B cell (primary cell): ENCODE results near the gene CFAP20. TPM values are rescaled to one million over a fixed set of nuclear protein-coding genes. Genes with fewer than 3 reads are reported as not detected.

Experiments
- ATAC-seq: fragments of 200-7000 bp; cut with Tn5 transposase; one replicate; pipeline ENCODE4 v1.10.0; 2021; ENCODE audit warnings: low read depth, mild to moderate bottlenecking, moderate number of reproducible peaks, moderate library complexity
- CTCF ChIA-PET: fragments of 350-600 bp; sonication (Branson Sonifier 250); formaldehyde crosslinking; loops from one replicate; lab custom pipeline; 2021; ENCODE audit warnings: antibody characterized with exemption, inconsistent platforms; lab: Charles Lee
- POLR2A ChIA-PET: fragments of 350-600 bp; sonication (Branson Sonifier 250); formaldehyde crosslinking; loops from one replicate; lab custom pipeline; 2021; ENCODE audit warnings: antibody characterized with exemption; lab: Charles Lee
- DNase-seq: peaks from one replicate; pipeline ENCODE4 v3.0.0; 2013
- H2AFZ ChIP-seq: 2 replicates; pipeline ENCODE4 v1.6.1; 2012; ENCODE audit warnings: mild to moderate bottlenecking, low read depth, low read length; ENCODE audit not compliant: insufficient read depth, poor library complexity, severe bottlenecking
- H3K27ac ChIP-seq, 2 donors: 1 replicate in 1 of 2; 2 replicates in 1 of 2; pipeline ENCODE4 v1.5.1; 2012 to 2013; ENCODE audit warnings: low read length in 2 of 2, mild to moderate bottlenecking in 2 of 2, moderate library complexity in 1 of 2
- H3K27me3 ChIP-seq, 4 experiments: fragments of 200-600 bp in 1 of 4; sonication (generic) in 1 of 4; replicated peaks in 1 of 4; 1 replicate in 2 of 4; 2 replicates in 2 of 4; pipeline versions ENCODE4 v1.6.1 to v1.7.0; 2013 to 2016; ENCODE audit warnings: low read length in 3 of 4, mild to moderate bottlenecking in 2 of 4, mixed read lengths in 1 of 4, moderate library complexity in 1 of 4; ENCODE audit not compliant: insufficient read depth in 4 of 4, control insufficient read depth in 3 of 4; ENCODE audit errors: control extremely low read depth in 1 of 4
- H3K36me3 ChIP-seq, 2 experiments: replicated peaks in 1 of 2; 1 replicate in 1 of 2; 2 replicates in 1 of 2; pipeline versions ENCODE4 v1.6.1 to v1.7.1; 2013; ENCODE audit warnings: low read length in 1 of 2; ENCODE audit not compliant: insufficient read depth in 2 of 2, control insufficient read depth in 1 of 2; ENCODE audit errors: control extremely low read depth in 1 of 2, extremely low read depth in 1 of 2
- H3K4me1 ChIP-seq, 2 donors: fragments of 200-600 bp in 1 of 2; sonication (generic) in 1 of 2; 1 replicate in 1 of 2; 2 replicates in 1 of 2; pipeline versions ENCODE4 v1.5.1 to v1.6.1; 2013 to 2017; ENCODE audit warnings: low read length in 2 of 2; ENCODE audit not compliant: control insufficient read depth in 2 of 2, insufficient read depth in 2 of 2
- H3K4me2 ChIP-seq: replicated peaks from 2 replicates; pipeline ENCODE3; 2012; ENCODE audit warnings: mild to moderate bottlenecking, low read depth, low read length; ENCODE audit not compliant: poor library complexity, severe bottlenecking
- H3K4me3 ChIP-seq, 5 experiments: fragments of 200-600 bp in 1 of 5; sonication (generic) in 1 of 5; 1 replicate in 3 of 5; 2 replicates in 2 of 5; pipeline versions ENCODE4 v1.5.1 to v1.7.0; 2011 to 2016; ENCODE audit warnings: low read length in 4 of 5, mild to moderate bottlenecking in 4 of 5, low read depth in 2 of 5, control low read depth in 1 of 5, moderate library complexity in 1 of 5; ENCODE audit not compliant: insufficient read depth in 1 of 5; ENCODE audit errors: control extremely low read depth in 1 of 5, extremely low read depth in 1 of 5
- H3K79me2 ChIP-seq: fragments of 200-600 bp; sonication (generic); one replicate; pipeline ENCODE4 v1.6.0; 2016; ENCODE audit warnings: low read length; ENCODE audit not compliant: control insufficient read depth, insufficient read depth
- H3K9ac ChIP-seq: fragments of 200-600 bp; sonication (generic); 2 replicates; pipeline ENCODE4 v1.6.1; 2017; ENCODE audit warnings: mild to moderate bottlenecking, low read length, moderate library complexity
- H3K9me3 ChIP-seq, 3 donors: one replicate each; pipeline versions ENCODE4 v1.6.1 to v1.7.1; 2013; ENCODE audit warnings: low read length in 2 of 3; ENCODE audit not compliant: control insufficient read depth in 2 of 3, insufficient read depth in 1 of 3; ENCODE audit errors: control extremely low read depth in 1 of 3
- H4K20me1 ChIP-seq: 2 replicates; pipeline ENCODE4 v1.6.0; 2012; ENCODE audit warnings: mild to moderate bottlenecking, low read length; ENCODE audit not compliant: insufficient read depth, control insufficient read depth, poor library complexity, severe bottlenecking
- H3K27ac Mint-ChIP-seq: one replicate; pipeline ENCODE4 v1.8.0; 2021; ENCODE audit warnings: mixed read lengths
- H3K27me3 Mint-ChIP-seq: one replicate; pipeline ENCODE4 v1.8.0; 2021; ENCODE audit warnings: mixed read lengths
- H3K4me1 Mint-ChIP-seq: one replicate; pipeline ENCODE4 v1.8.0; 2021; ENCODE audit warnings: mixed read lengths
- H3K4me3 Mint-ChIP-seq: one replicate; pipeline ENCODE4 v1.8.0; 2021; ENCODE audit warnings: mixed read lengths
- H3K9me3 Mint-ChIP-seq: one replicate; pipeline ENCODE4 v1.8.0; 2022; ENCODE audit warnings: mixed read lengths; ENCODE audit not compliant: insufficient read depth
- EZH2 ChIP-seq: IDR thresholded peaks from 2 replicates; pipeline ENCODE4 v1.6.1; 2012; ENCODE audit warnings: borderline replicate concordance, low read depth, mild to moderate bottlenecking, moderate library complexity, low read length; ENCODE audit not compliant: insufficient read depth, poor library complexity, severe bottlenecking
- WGBS: methylation state at CpG from one replicate; pipeline ENCODE4 v1.1.5; 2013; ENCODE audit warnings: missing lambda C conversion rate; ENCODE audit not compliant: insufficient coverage; 5-methylcytosine and 5-hydroxymethylcytosine counted together
- intact Hi-C: fragments of 100-400 bp; cut with micrococcal nuclease; formaldehyde crosslinking; loops from one replicate; pipeline ENCODE4 v1.10.0; 2022
- polyA plus RNA-seq: library from polyadenylated mRNA; depleted of rRNA; stranded (reverse); fragments of >200 nt; gene quantifications from 2 replicates; pipeline ENCODE4 v1.2.3, GENCODE V29; 2012
- total RNA-seq, 2 donors: library from RNA; stranded (reverse); fragments of 120-200 nt in 1 of 2; gene quantifications; 1 replicate in 1 of 2; 2 replicates in 1 of 2; pipeline versions ENCODE4 v1.2.3 to v1.2.4, GENCODE V29; 2013 to 2022
- TF ChIP-seq, protein P1 (sequence below): fragments of 200-600 bp; IDR thresholded peaks from one replicate; pipeline ENCODE4 v1.8.0; 2022; ENCODE audit warnings: antibody characterized with exemption, mild to moderate bottlenecking

The CFAP20 gene
- total and polyA plus RNA-seq, 2 donors (not counting 1 experiment from before 2014, with no cell fraction given): 27.3 to 45.4 TPM

DNA sequence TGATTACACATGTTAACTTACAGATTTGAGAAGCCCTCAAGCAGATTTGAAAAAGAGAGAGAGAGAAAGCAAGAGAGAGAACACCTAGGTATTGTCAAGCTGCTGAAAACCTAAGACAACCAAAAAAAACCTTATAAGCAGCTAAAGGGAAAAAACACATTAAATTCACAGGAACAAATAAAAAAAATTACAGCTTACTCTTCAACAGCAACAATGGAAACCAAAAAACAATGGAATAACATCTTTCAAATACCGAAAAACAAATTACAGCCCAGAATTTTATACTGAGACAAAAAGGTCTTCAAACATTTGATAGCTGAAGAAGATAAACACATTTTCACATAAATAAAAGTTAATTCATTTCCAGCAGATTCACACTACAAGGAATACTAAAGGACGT lies 8.4 kb upstream of the CFAP20 start:
- ChIA-PET CTCF (no interaction called here), POLR2A (no interaction called here)
- TF ChIP-seq, protein P1, sequence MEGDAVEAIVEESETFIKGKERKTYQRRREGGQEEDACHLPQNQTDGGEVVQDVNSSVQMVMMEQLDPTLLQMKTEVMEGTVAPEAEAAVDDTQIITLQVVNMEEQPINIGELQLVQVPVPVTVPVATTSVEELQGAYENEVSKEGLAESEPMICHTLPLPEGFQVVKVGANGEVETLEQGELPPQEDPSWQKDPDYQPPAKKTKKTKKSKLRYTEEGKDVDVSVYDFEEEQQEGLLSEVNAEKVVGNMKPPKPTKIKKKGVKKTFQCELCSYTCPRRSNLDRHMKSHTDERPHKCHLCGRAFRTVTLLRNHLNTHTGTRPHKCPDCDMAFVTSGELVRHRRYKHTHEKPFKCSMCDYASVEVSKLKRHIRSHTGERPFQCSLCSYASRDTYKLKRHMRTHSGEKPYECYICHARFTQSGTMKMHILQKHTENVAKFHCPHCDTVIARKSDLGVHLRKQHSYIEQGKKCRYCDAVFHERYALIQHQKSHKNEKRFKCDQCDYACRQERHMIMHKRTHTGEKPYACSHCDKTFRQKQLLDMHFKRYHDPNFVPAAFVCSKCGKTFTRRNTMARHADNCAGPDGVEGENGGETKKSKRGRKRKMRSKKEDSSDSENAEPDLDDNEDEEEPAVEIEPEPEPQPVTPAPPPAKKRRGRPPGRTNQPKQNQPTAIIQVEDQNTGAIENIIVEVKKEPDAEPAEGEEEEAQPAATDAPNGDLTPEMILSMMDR: no peak
- TF ChIP-seq EZH2: no peak
- no peak overlapping the region for H3K27ac Mint-ChIP-seq
- WGBS: no CpG with 5 or more reads among the region's 2 CpGs
- H3K27me3 Mint-ChIP-seq: no peaks in the 10 kb centered on the region
- intact Hi-C loops: no loop called here
- H3K4me1 Mint-ChIP-seq: no peaks in the 10 kb centered on the region
- no peak overlapping the region for H2AFZ ChIP-seq
- no peaks in the 10 kb centered on the region for H3K27me3 ChIP-seq
- no peaks in the 10 kb centered on the region for H4K20me1 ChIP-seq
- no peaks in the 10 kb centered on the region for H3K4me1 ChIP-seq
- H3K9me3 Mint-ChIP-seq: peaks cover 2% of the 10 kb centered on the region
- no peak overlapping the region for H3K4me2 ChIP-seq
- H3K9me3 ChIP-seq: peaks cover 6 to 14% (median 6%) of the 10 kb centered on the region in 3 donors
- ATAC-seq: no peak
- H3K36me3 ChIP-seq: peaks cover 2 to 3% of the 10 kb centered on the region in 2 experiments
- H3K27ac ChIP-seq: no peak overlapping the region
- H3K9ac ChIP-seq: no peak overlapping the region
- H3K79me2 ChIP-seq: no peaks in the 10 kb centered on the region
- no peak overlapping the region for H3K4me3 ChIP-seq
- no peak for DNase-seq
- no peak overlapping the region for H3K4me3 Mint-ChIP-seq

DNA sequence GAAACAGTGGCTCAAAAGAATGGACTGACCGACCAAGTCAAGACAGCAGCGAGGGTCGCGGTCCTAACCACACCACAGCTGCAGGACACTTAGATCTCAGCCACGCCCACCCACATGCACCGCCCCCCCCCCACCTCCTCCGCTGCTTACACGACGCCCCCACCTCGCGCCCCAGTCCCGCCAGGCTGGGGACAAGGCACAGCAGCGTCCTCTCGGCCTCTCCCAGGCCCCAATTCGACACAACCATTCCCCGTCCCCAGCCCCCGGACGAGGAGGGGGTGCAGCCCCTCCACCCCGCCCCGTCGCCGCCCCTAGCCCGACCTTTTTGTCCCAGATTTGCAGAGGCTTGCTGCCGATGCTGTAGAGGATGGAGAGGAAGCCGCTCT lies 477 bp downstream of the CFAP20 start:
- H3K9ac ChIP-seq: peak overlapping the region; percentile 94
- peaks cover 3% of the 10 kb centered on the region for H4K20me1 ChIP-seq
- ChIA-PET POLR2A (interaction anchor here (0.6 to 1.4 kb wide), 3 partner anchors 128 to 943 kb away, joined by 3 to 6 read pairs (median 6); partner anchors contain the start of genes PSME3IP1, RSPRY1, USB1 and ZNF319), CTCF (interaction anchor here (0.7 to 1.2 kb wide), 4 partner anchors 12 to 128 kb away, joined by 3 to 4 read pairs (median 4); no protein-coding TSS in a partner anchor)
- H3K9me3 ChIP-seq: peaks cover 0 to 10% (median 0%) of the 10 kb centered on the region in 3 donors
- no peaks in the 10 kb centered on the region for H3K36me3 ChIP-seq
- H3K27ac ChIP-seq: peak overlapping the region; percentile 78 to 91
- no peaks in the 10 kb centered on the region for H3K27me3 ChIP-seq
- ATAC-seq (no peak), DNase-seq (no peak)
- intact Hi-C loops: loop anchor here (1.0 to 2.0 kb wide), 7 partner anchors 70 to 682 kb away; partner anchors contain the start of genes CIAPIN1, COQ9, CSNK2A2 and GINS3
- Mint-ChIP-seq H3K27me3 (no peaks in the 10 kb centered on the region), H3K4me1 (peaks cover 51% of the 10 kb centered on the region), H3K27ac (peak overlapping the region; percentile 93), H3K4me3 (peak overlapping the region; percentile 89), H3K9me3 (no peaks in the 10 kb centered on the region)
- WGBS: 0% methylated on average over 13 of the region's 25 CpGs
- peak overlapping the region; percentile 71 for H2AFZ ChIP-seq
- peak overlapping the region; percentile 66 to 98 (median 75) for H3K4me3 ChIP-seq
- peaks cover 30 to 36% of the 10 kb centered on the region in 2 donors for H3K4me1 ChIP-seq
- TF ChIP-seq, protein P1: no peak
- no peak for TF ChIP-seq EZH2
- H3K79me2 ChIP-seq: peaks cover 61% of the 10 kb centered on the region
- H3K4me2 ChIP-seq: peak overlapping the region; percentile 92
